ENCODE data around the gene CNTN4.

Gene CNTN4

GRCh38 chr3:3081381-3082233 is 982.9 kb downstream of the CNTN4 start:
- no peak for DNase-seq

GRCh38 chr3:3082234-3082924 is 983.7 kb downstream of the CNTN4 start:
- no peak for DNase-seq

DNA sequence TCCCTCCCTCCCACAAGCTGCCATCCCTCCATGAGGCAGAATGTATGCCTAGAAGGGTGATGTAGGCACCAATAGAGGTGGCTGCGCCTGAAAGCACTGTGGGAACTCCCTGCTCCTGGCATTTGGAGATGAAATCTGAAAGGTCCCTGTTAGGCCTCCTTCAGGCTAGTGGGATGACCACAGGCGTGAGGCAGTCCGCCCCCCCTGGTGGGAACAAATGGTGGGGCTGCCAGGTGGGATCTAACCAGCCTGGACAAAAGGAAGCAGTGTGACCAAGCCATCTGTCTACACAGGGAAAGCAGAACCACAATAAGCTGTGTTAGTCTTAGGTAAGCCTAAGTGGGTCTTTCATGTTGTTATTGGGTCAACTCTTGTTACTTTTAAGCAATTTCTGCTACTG is 986.2 kb downstream of the CNTN4 start:
- no peak for DNase-seq

DNA sequence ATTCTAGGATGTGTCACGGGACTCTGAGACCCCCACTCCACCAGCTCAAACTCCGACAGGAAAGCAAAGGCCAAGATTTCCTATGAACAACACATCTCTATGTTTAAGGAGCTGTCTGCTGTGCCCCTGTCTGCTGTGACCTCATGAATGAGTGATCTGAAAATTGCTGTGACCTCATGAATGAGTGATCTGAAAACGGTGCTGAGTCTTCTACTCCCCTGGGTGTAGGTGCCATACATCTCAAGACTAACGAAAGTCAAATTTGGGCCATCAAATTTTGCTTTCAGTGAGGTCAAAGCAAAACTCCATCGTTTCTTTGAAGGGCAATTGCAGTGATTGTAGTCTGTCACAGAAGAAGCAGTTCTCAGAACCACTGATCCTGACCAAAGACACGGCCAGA is 987.1 kb downstream of the CNTN4 start:
- DNase-seq, result no peak

GRCh38 chr3:3086239-3086638 is 987.6 kb downstream of the CNTN4 start:
- DNase-seq, result no peak

GRCh38 chr3:3087279-3087678 is 988.6 kb downstream of the CNTN4 start:
- no peak for DNase-seq

DNA sequence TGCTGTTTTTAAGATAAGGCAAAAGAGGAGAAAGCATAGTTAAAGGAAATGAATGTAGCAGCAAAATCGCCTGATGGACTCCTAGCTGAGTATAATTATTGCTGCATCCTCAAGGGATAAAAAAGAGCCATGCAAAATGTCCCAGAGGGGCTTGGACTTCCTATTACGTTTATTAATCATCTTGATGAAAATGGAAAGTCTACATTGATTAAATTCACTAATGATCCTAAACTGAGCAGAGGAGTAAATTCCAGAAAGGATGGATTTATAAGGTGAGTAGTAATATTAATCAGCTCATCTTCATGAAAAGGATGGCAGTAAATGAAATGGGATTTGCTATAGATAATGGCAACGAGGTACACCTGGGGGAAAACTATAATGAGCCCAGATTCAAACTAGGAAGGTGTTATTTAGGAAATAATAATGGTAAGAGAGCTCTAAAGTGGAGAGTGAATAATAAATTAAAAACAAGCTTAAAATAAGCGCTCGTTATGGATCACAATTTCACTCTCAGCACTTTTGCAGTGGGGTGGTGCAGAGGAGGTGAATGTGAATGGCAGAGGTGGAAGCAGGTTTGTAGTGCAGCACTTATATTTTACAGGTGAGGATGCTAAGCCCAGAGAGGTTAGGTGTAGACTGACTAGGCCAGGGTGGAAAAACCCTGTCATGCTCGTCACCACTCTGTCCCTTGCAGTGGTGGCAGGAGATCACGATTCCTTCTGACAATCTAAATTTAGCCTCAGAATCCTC is 989.2 kb downstream of the CNTN4 start:
- no peak for DNase-seq

- DNase-seq, result no peak
These were observed 990.4 kb downstream of the CNTN4 start for GRCh38 chr3:3089017-3089416.

GRCh38 chr3:3097958-3098357 is 999.3 kb downstream of the CNTN4 start:
- DNase-seq, result no peak

DNA sequence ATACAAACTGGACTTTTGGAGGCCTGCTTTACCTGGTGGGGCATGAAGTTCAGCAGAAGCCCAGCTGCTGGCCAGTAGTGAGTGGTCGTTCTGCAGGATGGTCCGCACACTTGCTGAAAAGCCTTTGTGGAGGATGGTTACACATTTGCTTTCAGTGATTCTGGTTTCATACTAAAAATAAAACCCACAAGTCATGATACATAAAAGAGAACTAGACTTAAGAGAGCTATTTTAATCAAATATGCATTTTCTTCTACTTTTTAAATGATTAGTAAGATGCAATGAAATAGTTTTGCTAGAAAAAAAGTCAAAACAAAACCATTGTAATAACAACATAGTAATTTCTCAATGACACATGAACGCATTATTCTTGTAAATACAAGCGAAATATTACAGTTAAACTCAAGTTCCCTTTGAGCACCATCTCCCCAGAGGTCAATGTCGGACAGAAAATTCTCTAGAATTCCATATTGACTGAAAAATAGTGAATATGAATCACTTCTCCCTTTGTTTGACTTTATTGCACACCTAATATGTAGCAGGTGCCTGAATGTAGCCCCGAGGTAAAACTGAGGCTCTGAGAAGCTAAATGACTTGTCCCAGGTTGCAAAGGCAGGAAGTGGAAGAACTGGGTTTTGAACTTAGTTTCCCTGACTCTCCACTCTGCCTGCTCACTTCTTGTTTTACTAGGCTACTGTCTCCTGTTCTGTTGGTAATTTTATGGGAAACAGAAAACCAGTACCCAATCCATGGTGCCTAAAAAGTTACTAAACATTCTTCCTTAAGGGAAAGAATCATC is 1003.2 kb downstream of the CNTN4 start:
- no peak for DNase-seq

DNA sequence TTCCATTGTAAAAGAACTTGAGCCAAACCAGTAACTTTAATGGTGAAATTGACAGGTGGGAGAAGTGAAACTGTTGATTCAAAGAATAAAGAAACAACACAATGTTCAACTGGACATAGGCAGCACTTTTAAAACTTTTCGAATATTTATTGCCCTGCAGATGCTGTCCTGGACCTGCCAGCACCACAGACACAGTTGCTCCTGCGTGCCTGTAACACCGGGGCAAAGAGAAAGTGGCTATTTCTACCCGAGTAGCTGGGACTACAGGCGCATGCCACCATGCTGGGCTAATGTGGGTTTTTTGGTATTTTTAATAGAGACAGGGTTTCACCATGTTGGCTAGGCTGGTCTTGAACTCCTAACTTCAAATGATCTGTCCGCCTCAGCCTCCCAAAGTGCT is 1004.1 kb downstream of the CNTN4 start:
- no peak for DNase-seq

DNA sequence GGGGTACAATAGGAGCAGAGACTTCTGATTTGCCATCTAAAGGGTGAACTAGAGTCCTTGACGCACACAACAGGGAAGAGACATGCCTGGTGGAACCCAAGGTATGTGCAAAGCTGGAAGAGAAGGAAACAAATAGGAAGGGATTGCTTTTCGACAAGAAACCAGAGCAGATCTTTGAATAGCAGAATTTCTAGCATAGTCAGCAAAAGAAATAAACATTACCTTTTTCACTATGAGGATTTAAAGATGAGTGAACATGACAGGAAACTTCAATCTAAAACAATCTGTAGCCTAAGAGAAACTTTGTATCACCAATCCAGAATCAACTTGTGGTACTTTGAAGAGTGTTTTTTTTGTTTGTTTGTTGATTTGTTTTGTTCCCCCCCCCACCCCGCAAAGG is 1006.6 kb downstream of the CNTN4 start:
- DNase-seq, result no peak

GRCh38 chr3:3105815-3106214 is 1007.1 kb downstream of the CNTN4 start:
- no peak for DNase-seq

DNA sequence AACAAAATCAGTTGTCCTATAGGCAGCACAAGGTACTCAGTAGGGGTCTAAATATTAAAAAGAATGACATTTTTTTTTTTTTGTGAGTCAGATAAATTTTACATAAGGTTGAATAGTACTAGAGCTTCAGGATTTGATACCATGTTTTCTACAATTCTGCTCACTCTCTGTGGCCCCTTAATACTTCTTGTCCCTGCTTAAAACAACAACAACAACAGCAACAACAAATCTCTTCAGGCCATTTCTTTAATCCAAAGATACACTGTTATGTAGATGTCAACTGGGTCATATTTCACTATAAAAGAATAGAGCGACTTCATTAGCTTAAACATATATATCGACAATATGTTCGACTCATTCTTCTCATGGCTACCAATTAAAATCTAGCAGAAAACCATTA is 1008.5 kb downstream of the CNTN4 start:
- DNase-seq, result no peak

All from islet precursor cell (in vitro differentiated cells).